Natural killer cell (primary cell): ENCODE measurements around the gene LRRC73. TPM values are rescaled to one million over a fixed set of nuclear protein-coding genes. Genes with fewer than 3 reads are reported as not detected.

Source experiments
- ATAC-seq, 3 donors: fragments of 150-1000 bp in 2 of 3; fragments of 200-7000 bp in 1 of 3; cut with Tn5 transposase; 1 replicate in 1 of 3; 2 replicates in 2 of 3; pipeline ENCODE4 v1.10.0; 2021; ENCODE audit warnings: mild to moderate bottlenecking in 2 of 3, moderate library complexity in 2 of 3
- DNase-seq, 2 donors: peaks; one replicate each; pipeline versions ENCODE4 v3.0.0 to v3.0.0-alpha.2; 2013 to 2021; ENCODE audit warnings: mixed read lengths in 1 of 2
- H3K27ac ChIP-seq: one replicate; pipeline ENCODE4 v1.5.1; 2013; ENCODE audit warnings: mild to moderate bottlenecking, low read length
- H3K27me3 ChIP-seq: one replicate; pipeline ENCODE4 v1.6.1; 2013; ENCODE audit warnings: low read length; ENCODE audit not compliant: control insufficient read depth, insufficient read depth
- H3K36me3 ChIP-seq: one replicate; pipeline ENCODE4 v1.6.1; 2013; ENCODE audit warnings: low read length; ENCODE audit not compliant: control insufficient read depth, insufficient read depth
- H3K4me1 ChIP-seq: one replicate; pipeline ENCODE4 v1.6.1; 2013; ENCODE audit warnings: low read length; ENCODE audit not compliant: control insufficient read depth, insufficient read depth
- H3K4me3 ChIP-seq: one replicate; pipeline ENCODE4 v1.5.1; 2013; ENCODE audit warnings: low read length
- H3K9me3 ChIP-seq: one replicate; pipeline ENCODE4 v1.6.1; 2013; ENCODE audit warnings: low read length; ENCODE audit not compliant: control insufficient read depth, insufficient read depth
- H3K27ac Mint-ChIP-seq, 2 donors: one replicate each; pipeline ENCODE4 v1.8.0; 2022; ENCODE audit warnings: mild to moderate bottlenecking in 2 of 2, mixed read lengths in 2 of 2, moderate library complexity in 1 of 2
- H3K27me3 Mint-ChIP-seq, 2 donors: one replicate each; pipeline ENCODE4 v1.8.0; 2022; ENCODE audit warnings: low read depth in 2 of 2, mixed read lengths in 2 of 2
- H3K36me3 Mint-ChIP-seq: one replicate; pipeline ENCODE4 v1.8.0; 2022; ENCODE audit warnings: mixed read lengths
- H3K4me1 Mint-ChIP-seq, 2 donors: one replicate each; pipeline ENCODE4 v1.8.0; 2022; ENCODE audit warnings: mixed read lengths in 2 of 2
- H3K4me3 Mint-ChIP-seq: one replicate; pipeline ENCODE4 v1.8.0; 2022; ENCODE audit warnings: mild to moderate bottlenecking, moderate library complexity, mixed read lengths
- H3K9me3 Mint-ChIP-seq, 2 donors: one replicate each; pipeline ENCODE4 v1.8.0; 2022; ENCODE audit warnings: mixed read lengths in 2 of 2
- CTCF ChIP-seq: fragments of 200-600 bp; IDR thresholded peaks from one replicate; pipeline ENCODE4 v1.8.0; 2022; ENCODE audit warnings: antibody characterized with exemption
- WGBS: methylation state at CpG from one replicate; pipeline ENCODE4 v1.1.7; 2013; ENCODE audit warnings: missing lambda C conversion rate; ENCODE audit not compliant: insufficient coverage; 5-methylcytosine and 5-hydroxymethylcytosine counted together
- intact Hi-C: fragments of 100-400 bp; cut with micrococcal nuclease; formaldehyde crosslinking; loops from one replicate; pipeline ENCODE4 v1.14.2; 2022
- total RNA-seq, 4 donors: library from RNA; stranded (reverse); fragments of 120-200 nt in 1 of 4; gene quantifications; one replicate each; pipeline versions ENCODE4 v1.2.3 to v1.2.4, GENCODE V29; 2013 to 2022

The LRRC73 gene
- total RNA-seq, 3 donors from 2014 or later (not counting 1 experiment from before 2014, with no cell fraction given): 0.24 to 0.68 (median 0.45) TPM

- peak within 1 kb of the TSS; percentile 65 for H3K4me3 ChIP-seq
- Mint-ChIP-seq H3K4me1 (peaks cover 29 to 35% of the 10 kb centered on the region in 2 donors), H3K4me3 (peak within 1 kb of the TSS; percentile 97), H3K9me3 (no peaks in the 10 kb centered on the region), H3K27me3 (no peaks in the 10 kb centered on the region), H3K27ac (peak within 1 kb of the TSS; percentile 92 to 100), H3K36me3 (no peaks in the 10 kb centered on the region)
- under 1% methylated on average over 34 of the region's 34 CpGs for WGBS
- no peaks in the 10 kb centered on the region for H3K9me3 ChIP-seq
- peaks cover 13% of the 10 kb centered on the region for H3K4me1 ChIP-seq
- peak; percentile 100 for ATAC-seq
- H3K36me3 ChIP-seq: peaks cover 2% of the 10 kb centered on the region
- no peak for TF ChIP-seq CTCF
- H3K27me3 ChIP-seq: no peaks in the 10 kb centered on the region
- intact Hi-C loops: loop anchor here (5.0 kb wide), 1 partner anchor 40 kb away; the partner anchor contains the start of genes POLR1C and YIPF3
- peak; percentile 96 to 97 for DNase-seq
- H3K27ac ChIP-seq: peak within 1 kb of the TSS; percentile 87
Observed at GRCh38 chr6:43477235-43478007, 32.7 kb downstream of the LRRC73 start, which contains the start of gene TJAP1. Gene TJAP1, plus strand, starts transcription at chr6:43477570. Its CDS starts 21,432 bp downstream, at chr6:43499002.

DNA sequence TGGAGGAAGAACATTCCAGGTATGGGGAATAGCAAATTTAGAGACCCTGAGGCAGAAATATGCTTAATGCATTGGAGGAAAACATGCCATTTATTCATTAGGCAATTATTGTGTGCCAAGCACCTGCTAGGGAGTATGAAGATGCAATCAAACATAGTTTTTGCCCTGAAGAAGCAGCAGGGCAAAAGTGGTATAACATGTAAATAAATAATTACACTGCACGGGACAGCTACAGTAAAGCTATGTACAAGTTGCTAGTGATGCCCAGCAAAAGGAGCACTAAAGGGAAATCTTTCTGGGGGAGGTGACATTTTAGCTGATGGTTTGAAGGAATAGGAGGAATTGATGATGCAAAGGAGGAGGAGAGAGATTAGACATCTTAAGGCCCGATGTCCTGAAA, 33.4 kb downstream of the LRRC73 start:
- H3K27me3 Mint-ChIP-seq: no peaks in the 10 kb centered on the region
- no peaks in the 10 kb centered on the region for H3K9me3 Mint-ChIP-seq
- H3K36me3 Mint-ChIP-seq: no peaks in the 10 kb centered on the region
- no peaks in the 10 kb centered on the region for H3K9me3 ChIP-seq
- no peak for TF ChIP-seq CTCF
- no peaks in the 10 kb centered on the region for H3K36me3 ChIP-seq
- 44% methylated on average over 2 of the region's 2 CpGs for WGBS
- ATAC-seq (no peak), DNase-seq (peak in 1 of 2 donors; percentile 41)
- H3K4me3 ChIP-seq: peak overlapping the region; percentile 65
- peaks cover 28 to 29% of the 10 kb centered on the region in 2 donors for H3K4me1 Mint-ChIP-seq
- H3K27ac ChIP-seq: peak overlapping the region; percentile 87
- peak overlapping the region; percentile 92 to 100 for H3K27ac Mint-ChIP-seq
- intact Hi-C loops: loop anchor here (5.0 kb wide), 1 partner anchor 41 kb away; the partner anchor contains the start of genes POLR1C and YIPF3
- peak overlapping the region; percentile 97 for H3K4me3 Mint-ChIP-seq
- H3K27me3 ChIP-seq: no peaks in the 10 kb centered on the region
- H3K4me1 ChIP-seq: peaks cover 13% of the 10 kb centered on the region

DNA sequence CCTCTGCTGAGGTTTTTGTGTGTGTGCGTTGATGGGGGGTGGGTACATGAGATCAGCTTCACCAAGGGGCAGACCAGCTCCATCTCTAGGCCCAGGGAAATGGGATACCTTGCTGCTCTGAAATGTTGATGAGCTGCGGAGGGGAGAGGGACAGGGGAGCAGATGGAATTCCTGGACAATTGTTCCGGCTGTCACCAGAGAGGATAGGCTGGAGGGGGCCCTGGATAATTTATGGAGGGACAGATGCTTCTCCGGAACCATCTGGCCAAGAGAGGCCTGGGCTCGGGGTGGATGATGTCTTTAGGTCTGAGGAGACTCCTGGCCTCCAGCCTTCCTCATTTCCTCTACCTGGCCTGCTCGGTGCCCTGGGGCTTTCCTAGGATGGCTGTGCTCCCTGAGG, 34.6 kb downstream of the LRRC73 start:
- H3K27me3 ChIP-seq: no peaks in the 10 kb centered on the region
- H3K9me3 Mint-ChIP-seq: no peaks in the 10 kb centered on the region
- no peak for ATAC-seq
- 89% methylated on average over 6 of the region's 6 CpGs for WGBS
- peaks cover 27 to 29% of the 10 kb centered on the region in 2 donors for H3K4me1 Mint-ChIP-seq
- H3K27ac ChIP-seq: no peak overlapping the region
- no peak overlapping the region for H3K4me3 Mint-ChIP-seq
- H3K36me3 Mint-ChIP-seq: no peaks in the 10 kb centered on the region
- H3K27ac Mint-ChIP-seq: peak overlapping the region; percentile 92 to 100
- H3K27me3 Mint-ChIP-seq: peaks cover 0 to 5% of the 10 kb centered on the region in 2 donors
- no peak overlapping the region for H3K4me3 ChIP-seq
- H3K9me3 ChIP-seq: no peaks in the 10 kb centered on the region
- no peak for TF ChIP-seq CTCF
- peaks cover 13% of the 10 kb centered on the region for H3K4me1 ChIP-seq
- DNase-seq: no peak
- intact Hi-C loops: loop anchor here (5.0 kb wide), 1 partner anchor 42 kb away; the partner anchor contains the start of genes POLR1C and YIPF3
- H3K36me3 ChIP-seq: no peaks in the 10 kb centered on the region
